ENCODE results near the gene DNMT3L.
"Not testable (repeated sequence)": the region's sequence is repeated elsewhere in the genome, so short reads cannot be mapped to it uniquely, and the experiment has no call there.

Gene DNMT3L

DNA sequence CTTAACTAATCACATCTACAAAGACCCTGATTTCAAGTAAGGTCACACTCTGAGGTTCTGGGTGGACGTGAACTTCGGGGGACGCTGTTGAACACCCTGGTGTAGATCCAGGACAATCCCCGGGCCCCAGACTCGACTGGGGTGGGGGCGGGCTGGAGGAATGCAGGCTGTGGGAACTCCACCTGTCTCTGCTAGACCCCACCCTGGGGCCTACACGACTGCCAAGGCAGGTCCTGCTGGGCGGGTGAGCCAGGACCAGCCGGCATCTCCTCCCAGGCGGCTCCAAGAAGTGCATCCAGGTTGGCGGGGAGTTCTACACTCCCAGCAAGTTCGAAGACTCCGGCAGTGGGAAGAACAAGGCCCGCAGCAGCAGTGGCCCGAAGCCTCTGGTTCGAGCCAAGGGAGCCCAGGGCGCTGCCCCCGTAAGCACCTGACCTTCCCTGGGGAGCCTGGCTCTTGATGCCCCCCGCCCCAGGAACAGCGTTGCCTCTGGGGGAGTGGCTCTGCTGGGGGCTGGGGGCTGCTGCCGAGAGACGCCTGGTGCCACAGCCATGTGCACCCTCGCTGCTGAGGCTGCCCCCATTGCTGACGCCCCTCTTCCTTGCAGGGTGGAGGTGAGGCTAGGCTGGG lies 27.8 kb upstream of the DNMT3L start:
- no peak overlapping the region for H3K27ac ChIP-seq
- no peak for TF ChIP-seq ZFX (IDR thresholded peaks at IDR 0.05)
- TF ChIP-seq, protein P1, sequence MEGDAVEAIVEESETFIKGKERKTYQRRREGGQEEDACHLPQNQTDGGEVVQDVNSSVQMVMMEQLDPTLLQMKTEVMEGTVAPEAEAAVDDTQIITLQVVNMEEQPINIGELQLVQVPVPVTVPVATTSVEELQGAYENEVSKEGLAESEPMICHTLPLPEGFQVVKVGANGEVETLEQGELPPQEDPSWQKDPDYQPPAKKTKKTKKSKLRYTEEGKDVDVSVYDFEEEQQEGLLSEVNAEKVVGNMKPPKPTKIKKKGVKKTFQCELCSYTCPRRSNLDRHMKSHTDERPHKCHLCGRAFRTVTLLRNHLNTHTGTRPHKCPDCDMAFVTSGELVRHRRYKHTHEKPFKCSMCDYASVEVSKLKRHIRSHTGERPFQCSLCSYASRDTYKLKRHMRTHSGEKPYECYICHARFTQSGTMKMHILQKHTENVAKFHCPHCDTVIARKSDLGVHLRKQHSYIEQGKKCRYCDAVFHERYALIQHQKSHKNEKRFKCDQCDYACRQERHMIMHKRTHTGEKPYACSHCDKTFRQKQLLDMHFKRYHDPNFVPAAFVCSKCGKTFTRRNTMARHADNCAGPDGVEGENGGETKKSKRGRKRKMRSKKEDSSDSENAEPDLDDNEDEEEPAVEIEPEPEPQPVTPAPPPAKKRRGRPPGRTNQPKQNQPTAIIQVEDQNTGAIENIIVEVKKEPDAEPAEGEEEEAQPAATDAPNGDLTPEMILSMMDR (conservative IDR thresholded peaks at IDR 0.05), result no peak

DNA sequence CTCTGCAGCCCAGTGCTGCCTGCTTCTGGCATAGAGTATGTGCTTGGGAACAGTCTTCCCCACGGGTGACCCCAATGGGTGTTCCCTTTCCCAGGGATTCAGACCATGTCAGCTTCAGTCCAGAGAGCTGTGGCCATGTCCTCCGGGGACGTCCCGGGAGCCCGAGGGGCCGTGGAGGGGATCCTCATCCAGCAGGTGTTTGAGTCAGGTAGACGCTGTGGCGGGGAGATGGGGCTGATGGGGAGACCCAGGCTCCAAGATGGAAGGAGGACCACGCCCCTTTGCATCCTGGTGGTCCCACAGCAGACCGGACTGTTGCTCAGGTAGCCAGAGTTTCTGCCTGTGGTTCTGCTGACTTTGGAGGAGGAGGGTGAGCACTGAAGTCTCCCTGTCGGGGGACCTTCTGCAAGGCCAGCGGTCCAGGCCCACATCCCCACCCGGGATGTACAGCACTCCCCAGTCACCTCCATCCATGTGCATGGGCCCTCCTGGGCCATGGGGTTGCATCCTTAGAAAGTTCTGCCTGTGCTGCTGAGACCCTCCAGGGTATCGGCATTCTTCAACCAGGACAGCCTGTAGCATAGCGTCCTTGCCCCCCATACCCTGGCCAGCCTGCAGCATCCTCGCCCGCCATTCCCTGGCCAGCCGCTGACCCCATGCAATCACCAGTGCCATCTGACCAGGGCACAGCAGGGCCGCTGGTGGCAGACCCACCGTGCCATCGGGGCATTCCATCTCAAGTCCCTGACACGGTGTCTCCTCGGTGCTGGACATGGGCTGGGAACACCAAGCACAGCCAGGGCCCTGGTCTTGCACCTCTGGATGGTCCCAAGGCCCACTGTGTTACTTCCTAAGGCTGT lies 26.8 kb upstream of the DNMT3L start:
- H3K27ac ChIP-seq, result no peak overlapping the region
- TF ChIP-seq, protein P1 (conservative IDR thresholded peaks at IDR 0.05), result no peak
- TF ChIP-seq ZFX (IDR thresholded peaks at IDR 0.05), result no peak

DNA sequence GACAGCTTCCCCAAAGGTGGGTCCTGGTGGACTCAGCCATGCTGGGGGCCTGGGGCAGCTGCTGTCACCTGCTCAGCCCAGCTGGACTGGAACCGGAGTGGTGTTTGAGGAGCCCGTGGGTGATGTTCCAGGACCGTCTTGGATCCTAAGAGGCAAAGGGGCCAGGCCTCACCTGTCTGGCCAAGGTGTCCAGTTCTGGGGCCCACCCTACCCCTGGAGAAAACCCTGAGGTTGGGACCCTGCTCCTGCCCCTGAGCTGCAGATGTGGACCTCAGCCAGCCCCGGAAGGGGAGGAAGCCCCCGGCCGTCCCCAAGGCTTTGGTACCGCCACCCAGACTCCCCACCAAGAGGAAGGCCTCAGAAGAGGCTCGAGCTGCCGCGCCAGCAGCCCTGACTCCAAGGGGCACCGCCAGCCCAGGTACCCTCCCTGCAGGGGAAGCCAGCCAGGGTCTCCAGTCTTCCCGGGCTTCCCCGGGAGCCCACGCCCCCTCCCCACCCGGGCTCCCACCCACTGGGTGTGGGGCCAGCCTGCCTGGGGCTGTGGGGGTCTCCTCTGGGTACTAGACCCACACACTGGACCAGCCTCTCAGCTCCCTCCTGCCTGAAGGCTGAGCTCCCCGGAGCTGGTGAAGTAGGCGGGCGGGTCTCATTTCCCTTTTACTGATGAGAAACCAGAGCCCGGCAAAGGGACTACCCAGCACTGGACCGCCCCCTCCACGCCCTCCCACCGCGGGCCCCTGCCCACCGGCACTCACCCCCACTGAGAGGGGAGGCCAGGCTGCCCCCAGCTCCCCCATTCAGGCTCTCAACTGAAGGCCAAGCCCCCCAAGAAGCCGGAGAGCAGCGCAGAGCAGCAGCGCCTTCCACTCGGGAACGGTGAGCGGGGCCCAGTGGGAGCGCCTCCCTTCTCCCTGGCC lies 25.3 kb upstream of the DNMT3L start:
- no peak for TF ChIP-seq ZFX (IDR thresholded peaks at IDR 0.05)
- TF ChIP-seq, protein P1 (conservative IDR thresholded peaks at IDR 0.05), result no peak
- H3K27ac ChIP-seq, result no peak overlapping the region

DNA sequence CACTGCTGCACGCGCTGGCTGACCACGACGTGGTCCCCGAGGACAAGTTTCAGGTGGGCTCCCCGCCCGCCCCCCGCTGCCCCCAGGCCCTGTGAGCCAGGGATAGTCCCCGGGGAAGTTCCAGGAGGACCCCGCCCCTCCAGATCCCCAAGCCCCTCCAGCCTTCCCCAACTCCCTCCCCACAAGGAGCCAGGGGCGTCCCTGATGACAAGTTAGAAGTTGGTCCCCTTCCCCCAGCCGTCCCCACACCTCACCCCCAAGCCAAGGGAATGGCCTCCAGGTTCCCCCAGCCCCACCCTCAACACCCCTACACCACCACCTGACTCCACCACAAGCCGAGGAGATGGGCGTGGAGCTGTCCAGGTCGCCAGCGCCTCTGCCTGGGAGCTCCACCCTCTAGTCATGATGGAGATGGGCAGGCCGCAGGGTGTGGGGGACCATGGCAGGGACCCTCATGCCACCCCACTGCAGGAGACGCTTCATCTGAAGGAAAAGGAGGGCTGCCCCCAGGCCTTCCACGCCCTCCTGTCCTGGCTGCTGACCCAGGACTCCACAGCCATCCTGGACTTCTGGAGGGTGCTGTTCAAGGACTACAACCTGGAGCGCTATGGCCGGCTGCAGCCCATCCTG lies 24.5 kb upstream of the DNMT3L start:
- TF ChIP-seq, protein P1 (conservative IDR thresholded peaks at IDR 0.05), result no peak
- TF ChIP-seq ZFX (IDR thresholded peaks at IDR 0.05), result no peak

DNA sequence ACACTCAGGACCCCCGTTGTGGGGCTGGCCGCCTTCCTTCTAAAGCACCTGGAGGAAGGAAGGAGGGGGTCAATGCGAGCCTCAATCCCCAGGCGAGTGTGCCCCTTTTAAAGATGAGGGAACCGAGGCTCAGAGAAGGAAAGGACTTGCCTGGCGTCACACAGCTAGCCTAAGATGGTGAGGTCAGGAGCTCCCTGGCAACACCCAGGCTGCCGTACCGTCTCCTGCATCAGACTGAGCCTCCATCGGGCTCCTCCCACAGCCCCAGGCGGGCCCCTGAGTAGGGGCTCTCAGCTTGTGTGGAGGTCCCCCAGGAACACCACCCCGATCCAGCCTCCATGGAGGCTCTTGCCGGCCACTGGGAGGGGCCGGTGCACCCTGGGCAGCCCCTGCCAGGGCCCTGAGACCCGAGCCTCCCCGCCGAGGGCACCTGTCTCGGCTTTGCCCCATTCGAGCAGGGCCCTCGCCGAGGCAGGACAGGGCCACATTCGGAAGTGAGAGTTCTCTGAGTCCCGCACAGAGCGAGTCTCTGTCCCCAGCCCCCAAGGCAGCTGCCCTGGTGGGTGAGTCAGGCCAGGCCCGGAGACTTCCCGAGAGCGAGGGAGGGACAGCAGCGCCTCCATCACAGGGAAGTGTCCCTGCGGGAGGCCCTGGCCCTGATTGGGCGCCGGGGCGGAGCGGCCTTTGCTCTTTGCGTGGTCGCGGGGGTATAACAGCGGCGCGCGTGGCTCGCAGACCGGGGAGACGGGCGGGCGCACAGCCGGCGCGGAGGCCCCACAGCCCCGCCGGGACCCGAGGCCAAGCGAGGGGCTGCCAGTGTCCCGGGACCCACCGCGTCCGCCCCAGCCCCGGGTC lies 23.7 kb upstream of the DNMT3L start, which contains the start of gene AIRE:
TSS of gene AIRE (plus strand) at position 739 of the 855 bp plus-strand sequence. CDS start 131 bp downstream, outside the sequence.
- TF ChIP-seq ZFX (IDR thresholded peaks at IDR 0.05), result no peak
- TF ChIP-seq, protein P1 (conservative IDR thresholded peaks at IDR 0.05), result no peak
- no peak within 1 kb of the TSS for H3K27ac ChIP-seq

More for the DNA sequence above, 24.5 kb upstream of the DNMT3L start:
- H3K27ac ChIP-seq, result no peak overlapping the region

DNA sequence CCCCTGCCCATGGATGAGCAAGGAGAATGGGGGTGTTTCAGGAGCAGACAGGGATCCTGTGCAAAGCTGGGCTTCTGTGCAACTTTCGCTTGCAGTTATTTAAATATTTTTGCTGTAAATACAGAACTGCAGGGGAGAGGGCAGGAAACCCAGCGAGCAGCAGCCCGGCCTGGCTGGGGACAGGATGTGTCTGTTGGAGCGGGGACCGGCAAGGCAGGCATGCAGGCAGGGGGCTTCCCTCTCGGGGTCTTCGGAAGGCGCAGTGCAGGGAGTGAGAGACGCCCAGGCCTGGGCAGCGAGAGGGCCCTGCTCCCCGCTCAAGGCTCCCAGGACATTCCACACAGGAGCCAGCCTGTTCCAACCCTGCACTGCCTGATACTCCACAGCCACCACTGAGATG lies 22.3 kb upstream of the DNMT3L start:
- H3K27ac ChIP-seq, result no peak overlapping the region
- TF ChIP-seq ZFX (IDR thresholded peaks at IDR 0.05), result no peak
- TF ChIP-seq, protein P1 (conservative IDR thresholded peaks at IDR 0.05), result no peak

DNA sequence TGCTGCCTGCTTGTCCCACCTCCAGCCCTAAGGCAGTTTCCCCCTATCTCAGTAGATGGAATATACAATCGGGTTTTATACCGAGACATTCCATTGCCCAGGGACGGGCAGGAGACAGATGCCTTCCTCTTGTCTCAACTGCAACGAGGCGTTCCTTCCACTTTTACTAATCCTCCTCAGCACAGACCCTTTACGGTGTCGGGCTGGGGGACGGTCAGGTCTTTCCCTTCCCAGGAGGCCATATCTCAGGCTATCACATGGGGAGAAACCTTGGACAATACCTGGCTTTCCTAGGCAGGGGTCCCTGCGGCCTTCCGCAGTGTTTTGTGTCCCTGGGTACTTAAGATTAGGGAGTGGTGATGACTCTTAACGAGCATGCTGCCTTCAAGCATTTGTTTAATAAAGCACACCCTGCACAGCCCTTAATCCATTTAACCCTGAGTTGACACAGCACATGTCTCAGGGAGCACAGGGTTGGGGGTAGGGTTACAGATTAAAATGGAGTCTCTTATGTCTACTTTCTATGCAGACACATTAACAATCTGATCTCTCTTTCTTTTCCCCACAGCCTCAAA lies 21.6 kb upstream of the DNMT3L start:
- not testable (repeated sequence) for H3K27ac ChIP-seq

Measured in C4-2B (cell line).